Activated T-cell treated with anti-CD3 and anti-CD28 coated beads, Interleukin-2, amount 50 U/mL, for 72 hours (primary cell): ENCODE data around the gene ZNF30. TPM values are rescaled to one million over a fixed set of nuclear protein-coding genes. Genes with fewer than 3 reads are reported as not detected.

Source experiments
- ATAC-seq, 2 donors: fragments of 150-1000 bp; cut with Tn5 transposase; replicated peaks in 1 of 2; 2 replicates each; pipeline ENCODE4 v1.10.0; 2021; ENCODE audit warnings: moderate library complexity in 2 of 2, mild to moderate bottlenecking in 1 of 2
- DNase-seq, 2 donors: peaks; one replicate each; pipeline ENCODE4 v3.0.0; 2021 to 2022; ENCODE audit warnings: mixed read lengths in 1 of 2
- H3K27ac Mint-ChIP-seq: one replicate; pipeline ENCODE4 v1.8.0; 2022; ENCODE audit warnings: mild to moderate bottlenecking, moderate library complexity, mixed read lengths
- H3K27me3 Mint-ChIP-seq: one replicate; pipeline ENCODE4 v1.8.0; 2022; ENCODE audit warnings: low read depth, mixed read lengths
- H3K36me3 Mint-ChIP-seq, 2 donors: one replicate each; pipeline ENCODE4 v1.8.0; 2022; ENCODE audit warnings: mixed read lengths in 2 of 2, mild to moderate bottlenecking in 1 of 2; ENCODE audit not compliant: insufficient read depth in 2 of 2
- H3K4me1 Mint-ChIP-seq: one replicate; pipeline ENCODE4 v1.8.0; 2022; ENCODE audit warnings: low read depth, mixed read lengths
- H3K4me3 Mint-ChIP-seq, 2 donors: one replicate each; pipeline ENCODE4 v1.8.0; 2022; ENCODE audit warnings: mild to moderate bottlenecking in 2 of 2, mixed read lengths in 2 of 2, moderate library complexity in 2 of 2
- H3K9me3 Mint-ChIP-seq, 2 donors: one replicate each; pipeline ENCODE4 v1.8.0; 2022; ENCODE audit warnings: mixed read lengths in 2 of 2
- total RNA-seq, 2 donors: library from RNA; stranded (reverse); gene quantifications; one replicate each; pipeline ENCODE4 v1.2.3, GENCODE V29; 2022

ZNF30 gene
- total RNA-seq, 2 donors from 2014 or later, result 4.6 to 8.5 TPM

DNA sequence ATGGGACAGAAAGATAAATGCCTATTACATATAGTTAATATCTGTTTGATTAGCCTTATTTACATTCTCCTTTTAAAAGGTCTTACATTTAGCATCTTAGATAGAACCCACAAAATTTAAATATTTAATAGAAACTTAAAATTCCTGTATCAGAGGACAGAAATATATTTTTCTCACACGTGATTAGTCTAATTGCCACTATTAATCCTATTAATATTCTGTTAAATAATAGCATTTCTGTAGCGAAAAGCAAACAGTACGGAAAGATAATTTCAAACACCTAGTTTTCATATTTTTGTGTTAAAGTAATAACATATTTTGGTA, 380 bp upstream of the ZNF30 start:
- Mint-ChIP-seq H3K27me3 (no peaks in the 10 kb centered on the region), H3K4me3 (peak overlapping the region in 1 of 2 donors; percentile 97), H3K27ac (no peak overlapping the region), H3K4me1 (peaks cover 19% of the 10 kb centered on the region), H3K36me3 (peaks cover 3 to 9% of the 10 kb centered on the region in 2 donors), H3K9me3 (no peaks in the 10 kb centered on the region)
- DNase-seq (no peak), ATAC-seq (no peak)

DNA sequence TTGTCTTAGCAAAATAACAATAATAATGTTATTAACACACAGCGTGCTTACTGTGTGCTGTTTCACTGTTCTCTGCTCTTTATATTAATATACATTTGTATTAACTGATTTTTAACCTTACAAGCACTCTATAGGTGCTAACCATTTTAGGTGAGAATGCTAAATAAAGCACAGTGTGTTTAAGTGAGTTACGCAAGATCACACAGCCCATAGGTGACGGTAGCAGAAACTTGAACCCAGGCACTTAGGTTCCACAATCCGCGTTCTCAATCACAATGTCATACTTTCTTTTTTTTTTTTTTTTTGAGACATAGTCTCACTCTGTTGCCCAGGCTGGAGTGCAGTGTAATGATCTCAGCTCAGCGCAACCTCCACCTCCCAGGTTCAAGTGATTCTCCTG, 5.8 kb downstream of the ZNF30 start:
- ATAC-seq, result no peak
- H3K36me3 Mint-ChIP-seq, result peaks cover 19 to 32% of the 10 kb centered on the region in 2 donors

DNA sequence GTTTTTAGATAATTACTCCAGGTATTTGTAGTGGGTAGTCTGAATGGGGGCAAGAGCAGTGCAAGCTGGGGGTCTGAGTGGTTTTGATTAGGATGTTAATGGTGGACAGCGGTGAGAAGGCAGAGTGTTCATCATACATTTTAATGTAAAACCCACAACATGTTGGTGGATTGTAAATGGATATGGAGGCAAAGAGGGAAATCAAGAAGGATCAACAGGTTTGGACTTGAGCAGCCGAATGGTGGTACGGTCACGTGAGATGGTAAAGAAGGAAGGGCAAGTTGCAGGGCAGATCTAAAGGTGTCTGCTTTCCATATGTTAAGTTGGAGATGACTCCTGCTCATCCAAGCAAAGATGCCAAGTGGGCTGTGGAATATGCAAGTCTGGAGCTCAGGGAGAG, 9.5 kb downstream of the ZNF30 start:
- Mint-ChIP-seq H3K4me1 (no peaks in the 10 kb centered on the region), H3K27me3 (no peaks in the 10 kb centered on the region), H3K9me3 (peaks cover 3 to 5% of the 10 kb centered on the region in 2 donors), H3K27ac (no peak overlapping the region), H3K4me3 (no peak overlapping the region), H3K36me3 (peaks cover 22 to 44% of the 10 kb centered on the region in 2 donors)
- ATAC-seq (no peak), DNase-seq (no peak)

More for the DNA sequence above, 5.8 kb downstream of the ZNF30 start:
- Mint-ChIP-seq H3K27ac (no peak overlapping the region), H3K4me3 (no peak overlapping the region), H3K27me3 (no peaks in the 10 kb centered on the region), H3K9me3 (peaks cover 0 to 3% of the 10 kb centered on the region in 2 donors), H3K4me1 (peaks cover 5% of the 10 kb centered on the region)
- DNase-seq, result no peak

DNA sequence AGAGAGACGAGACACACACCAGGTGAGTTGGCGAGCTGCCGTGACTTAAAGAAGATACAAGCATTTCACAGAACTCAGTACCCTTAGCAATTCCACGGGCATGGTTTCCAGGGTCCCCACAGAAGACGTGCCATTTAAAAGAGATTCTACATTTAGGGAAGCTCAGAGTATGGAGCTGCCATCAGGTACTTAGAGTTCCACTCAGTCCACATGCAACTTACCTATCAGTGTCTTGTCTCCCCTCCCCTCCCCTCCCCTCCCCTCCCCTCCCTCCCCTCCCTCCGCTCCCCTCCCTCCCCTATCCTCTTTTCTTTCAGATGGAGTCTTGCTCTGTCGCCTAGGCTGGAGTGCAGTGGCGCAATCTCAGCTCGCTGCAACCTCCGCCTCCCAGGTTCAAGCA, 12.2 kb downstream of the ZNF30 start:
- Mint-ChIP-seq H3K36me3 (peaks cover 31 to 61% of the 10 kb centered on the region in 2 donors), H3K4me3 (no peak overlapping the region), H3K27ac (no peak overlapping the region), H3K27me3 (no peaks in the 10 kb centered on the region), H3K9me3 (peaks cover 7 to 12% of the 10 kb centered on the region in 2 donors), H3K4me1 (no peaks in the 10 kb centered on the region)
- DNase-seq (no peak), ATAC-seq (no peak)

DNA sequence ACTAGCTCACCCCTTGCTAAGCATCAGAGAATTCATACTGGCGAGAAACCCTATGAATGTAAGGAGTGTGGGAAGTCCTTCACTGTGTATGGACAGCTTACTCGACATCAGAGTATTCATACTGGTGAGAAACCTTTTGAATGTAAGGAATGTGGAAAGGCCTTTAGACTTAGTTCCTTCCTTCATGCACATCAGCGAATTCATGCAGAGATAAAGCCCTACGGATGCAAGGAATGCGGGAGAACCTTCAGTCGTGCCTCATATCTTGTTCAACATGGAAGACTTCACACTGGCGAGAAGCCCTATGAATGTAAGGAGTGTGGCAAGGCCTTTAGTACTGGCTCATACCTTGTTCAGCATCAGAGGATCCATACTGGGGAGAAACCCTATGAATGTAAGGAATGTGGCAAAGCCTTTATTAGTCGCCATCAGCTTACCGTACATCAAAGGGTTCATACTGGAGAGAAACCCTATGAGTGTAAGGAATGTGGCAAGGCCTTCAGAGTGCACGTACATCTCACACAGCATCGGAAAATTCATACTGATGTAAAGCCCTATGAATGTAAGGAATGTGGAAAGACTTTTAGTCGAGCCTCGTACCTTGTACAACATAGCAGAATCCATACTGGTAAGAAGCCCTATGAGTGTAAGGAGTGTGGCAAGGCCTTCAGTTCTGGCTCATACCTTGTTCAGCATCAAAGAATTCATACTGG, 17.3 kb downstream of the ZNF30 start:
- no peaks in the 10 kb centered on the region for H3K4me1 Mint-ChIP-seq
- no peak for ATAC-seq
- H3K9me3 Mint-ChIP-seq, result peaks cover 17 to 30% of the 10 kb centered on the region in 2 donors
- no peak overlapping the region for H3K4me3 Mint-ChIP-seq
- H3K27ac Mint-ChIP-seq, result no peak overlapping the region
- no peak for DNase-seq
- peaks cover 32 to 61% of the 10 kb centered on the region in 2 donors for H3K36me3 Mint-ChIP-seq
- no peaks in the 10 kb centered on the region for H3K27me3 Mint-ChIP-seq

DNA sequence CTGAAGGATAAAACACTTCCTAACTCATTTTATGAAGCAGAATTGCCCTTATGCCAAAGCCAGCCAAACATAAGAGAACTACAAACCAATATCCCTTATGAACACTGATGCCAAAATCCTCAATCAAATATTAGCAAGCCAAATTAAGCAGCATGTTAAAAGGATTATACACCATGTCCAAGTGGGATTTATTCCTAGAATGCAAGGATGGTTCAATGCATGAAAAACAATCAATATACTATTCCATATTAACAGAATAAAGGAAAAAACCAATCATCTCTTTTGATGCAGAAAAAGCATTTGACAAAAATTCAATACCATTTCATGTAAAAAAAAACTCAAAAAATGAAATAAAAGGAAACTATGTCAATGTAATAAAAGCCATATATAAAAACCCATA, 26.4 kb downstream of the ZNF30 start:
- Mint-ChIP-seq H3K27ac (no peak overlapping the region), H3K36me3 (peaks cover 39 to 74% of the 10 kb centered on the region in 2 donors), H3K4me3 (no peak overlapping the region), H3K27me3 (no peaks in the 10 kb centered on the region), H3K9me3 (peaks cover 28 to 33% of the 10 kb centered on the region in 2 donors), H3K4me1 (no peaks in the 10 kb centered on the region)
- no peak for DNase-seq
- no peak for ATAC-seq

DNA sequence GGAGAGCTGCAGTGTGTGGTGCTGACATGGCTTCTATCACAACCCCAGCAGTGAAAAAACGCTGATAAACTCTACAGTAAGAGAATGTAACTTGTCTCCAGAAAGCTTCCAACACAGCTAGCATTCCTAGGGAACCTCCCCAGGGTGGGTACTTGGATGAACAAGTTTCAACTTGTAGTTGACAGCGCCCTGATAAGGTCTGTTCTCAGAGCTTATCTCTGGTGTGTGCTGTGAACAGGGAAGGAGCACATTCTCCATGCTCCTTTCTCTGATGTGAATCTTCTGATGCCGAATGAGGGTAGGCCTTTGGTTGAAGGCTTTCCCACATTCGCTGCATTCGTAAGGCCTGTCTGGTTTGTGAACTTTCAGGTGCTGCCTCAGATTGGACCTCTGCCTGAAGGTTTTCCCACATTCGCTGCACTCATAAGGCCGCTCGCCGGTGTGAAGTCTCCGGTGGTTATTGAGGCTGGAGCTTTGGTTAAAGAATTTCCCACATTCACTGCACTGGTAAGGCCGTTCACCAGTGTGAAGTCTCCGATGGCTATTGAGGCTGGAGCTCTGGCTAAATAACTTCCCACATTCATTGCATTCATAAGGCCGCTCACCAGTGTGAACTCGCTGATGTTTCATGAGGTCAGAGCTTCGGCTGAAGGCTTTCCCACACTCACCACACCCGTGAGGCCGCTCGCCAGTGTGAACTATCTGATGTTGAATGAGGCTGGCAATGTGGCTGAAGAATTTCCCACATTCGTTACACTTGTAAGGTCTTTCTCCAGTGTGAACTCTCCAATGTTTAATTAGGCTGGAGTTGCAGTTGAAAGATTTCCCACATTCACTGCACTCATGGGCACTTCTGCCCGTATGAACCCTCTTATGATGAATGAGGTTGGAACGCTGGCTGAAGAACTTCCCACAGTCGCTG, 31.4 kb downstream of the ZNF30 start:
- Mint-ChIP-seq H3K36me3 (peaks cover 64 to 85% of the 10 kb centered on the region in 2 donors), H3K4me3 (no peak overlapping the region), H3K9me3 (peaks cover 30 to 44% of the 10 kb centered on the region in 2 donors), H3K4me1 (peaks cover 21% of the 10 kb centered on the region), H3K27me3 (no peaks in the 10 kb centered on the region), H3K27ac (no peak overlapping the region)
- ATAC-seq (no peak), DNase-seq (no peak)

DNA sequence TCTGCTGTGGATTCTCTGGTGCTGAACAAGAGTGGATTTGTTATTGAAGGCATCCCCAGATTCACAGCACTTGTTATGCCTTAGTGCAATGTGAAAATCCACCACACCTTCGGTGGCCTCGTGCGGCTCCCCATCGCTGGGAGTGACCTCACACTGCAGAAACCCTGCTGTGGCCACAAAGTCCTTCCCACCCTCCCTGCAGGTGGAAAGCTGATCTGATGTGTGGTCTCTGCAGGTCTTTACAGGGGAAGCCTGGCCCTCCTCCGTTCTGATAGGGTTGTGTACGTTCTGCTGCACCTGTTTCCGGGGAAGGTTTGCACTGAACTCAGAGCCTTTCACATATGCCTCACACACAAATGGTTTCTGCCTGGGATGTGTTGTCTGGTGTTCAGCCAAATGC, 32.3 kb downstream of the ZNF30 start:
- Mint-ChIP-seq H3K27ac (no peak overlapping the region), H3K4me3 (no peak overlapping the region), H3K4me1 (peaks cover 25% of the 10 kb centered on the region), H3K9me3 (peaks cover 29 to 44% of the 10 kb centered on the region in 2 donors), H3K36me3 (peaks cover 66 to 80% of the 10 kb centered on the region in 2 donors), H3K27me3 (no peaks in the 10 kb centered on the region)
- DNase-seq (no peak), ATAC-seq (no peak)

DNA sequence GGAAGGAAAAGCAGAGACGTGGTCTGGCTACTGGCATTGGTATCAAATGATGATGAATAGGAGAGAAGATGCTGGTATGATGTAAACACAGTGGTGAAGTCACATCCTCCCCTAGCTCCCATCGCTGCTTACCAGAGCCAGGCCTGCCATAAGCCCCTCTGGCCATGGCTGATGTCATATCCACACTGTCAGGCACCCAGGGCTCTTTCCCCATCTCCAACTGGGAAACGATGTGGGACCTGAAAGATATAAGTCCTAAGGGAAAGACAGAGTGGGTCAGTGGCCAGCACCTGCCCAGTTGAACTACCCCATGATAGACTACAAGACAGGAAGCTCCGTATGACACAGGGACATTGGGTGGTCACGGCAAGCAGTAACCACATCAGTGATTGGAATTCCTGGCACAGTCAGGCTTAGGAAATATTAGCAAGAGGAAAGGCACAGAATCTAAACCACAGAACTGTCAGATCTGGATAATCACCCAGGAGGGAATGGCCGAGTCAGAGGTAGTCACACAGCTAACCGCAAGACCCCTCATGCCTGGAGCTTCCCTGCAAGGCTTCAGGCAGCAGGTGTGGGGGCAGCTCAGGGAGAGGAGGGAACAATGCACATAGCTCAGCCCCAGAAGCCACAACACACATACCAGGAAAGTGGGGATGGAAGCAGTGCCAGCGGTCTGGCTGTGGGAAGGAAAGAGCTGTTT, 33.6 kb downstream of the ZNF30 start:
- Mint-ChIP-seq H3K36me3 (peaks cover 62 to 70% of the 10 kb centered on the region in 2 donors), H3K9me3 (peaks cover 25 to 40% of the 10 kb centered on the region in 2 donors), H3K27ac (no peak overlapping the region), H3K4me1 (peaks cover 25% of the 10 kb centered on the region), H3K27me3 (no peaks in the 10 kb centered on the region), H3K4me3 (peak overlapping the region in 1 of 2 donors; percentile 40)
- no peak for DNase-seq
- no peak for ATAC-seq

DNA sequence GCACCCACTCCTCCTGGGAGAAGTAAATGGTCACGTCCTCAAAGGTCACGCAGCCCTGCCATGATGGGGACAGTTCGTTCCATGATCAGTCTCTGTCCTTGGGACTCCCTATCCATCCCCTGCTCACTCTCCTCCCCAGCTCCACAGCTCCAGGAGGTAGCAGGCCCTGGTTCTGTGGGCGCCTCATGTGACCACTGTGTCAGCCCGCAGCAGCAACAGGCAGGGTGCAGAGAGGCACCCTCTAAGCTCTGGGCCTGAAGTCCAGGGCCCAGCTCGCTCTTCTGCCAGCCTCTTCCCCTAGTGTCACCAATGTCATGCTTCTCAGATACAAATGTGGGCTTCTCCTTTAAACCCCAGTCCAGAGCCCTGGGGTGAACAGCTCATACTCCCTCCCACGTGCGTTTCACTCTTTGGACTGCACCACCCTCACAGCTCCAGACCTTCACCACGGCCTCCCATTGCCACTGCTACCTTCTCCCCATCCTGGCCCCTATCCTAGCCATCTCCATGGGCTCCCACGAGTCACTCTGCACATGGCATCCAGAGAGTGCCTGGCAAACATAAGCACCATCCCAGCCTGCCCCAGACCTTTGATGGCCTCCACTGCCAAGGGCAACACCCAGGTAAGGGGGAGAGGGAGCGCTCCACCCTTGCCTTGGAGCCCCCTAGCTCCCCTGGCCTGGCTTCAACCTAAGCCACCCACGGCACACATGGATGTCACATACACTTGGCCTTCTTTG, 34.4 kb downstream of the ZNF30 start:
- DNase-seq (no peak), ATAC-seq (no peak)
- Mint-ChIP-seq H3K9me3 (peaks cover 24 to 38% of the 10 kb centered on the region in 2 donors), H3K27ac (no peak overlapping the region), H3K4me1 (peaks cover 25% of the 10 kb centered on the region), H3K36me3 (peaks cover 62 to 67% of the 10 kb centered on the region in 2 donors), H3K4me3 (peak overlapping the region in 1 of 2 donors; percentile 98), H3K27me3 (no peaks in the 10 kb centered on the region)

DNA sequence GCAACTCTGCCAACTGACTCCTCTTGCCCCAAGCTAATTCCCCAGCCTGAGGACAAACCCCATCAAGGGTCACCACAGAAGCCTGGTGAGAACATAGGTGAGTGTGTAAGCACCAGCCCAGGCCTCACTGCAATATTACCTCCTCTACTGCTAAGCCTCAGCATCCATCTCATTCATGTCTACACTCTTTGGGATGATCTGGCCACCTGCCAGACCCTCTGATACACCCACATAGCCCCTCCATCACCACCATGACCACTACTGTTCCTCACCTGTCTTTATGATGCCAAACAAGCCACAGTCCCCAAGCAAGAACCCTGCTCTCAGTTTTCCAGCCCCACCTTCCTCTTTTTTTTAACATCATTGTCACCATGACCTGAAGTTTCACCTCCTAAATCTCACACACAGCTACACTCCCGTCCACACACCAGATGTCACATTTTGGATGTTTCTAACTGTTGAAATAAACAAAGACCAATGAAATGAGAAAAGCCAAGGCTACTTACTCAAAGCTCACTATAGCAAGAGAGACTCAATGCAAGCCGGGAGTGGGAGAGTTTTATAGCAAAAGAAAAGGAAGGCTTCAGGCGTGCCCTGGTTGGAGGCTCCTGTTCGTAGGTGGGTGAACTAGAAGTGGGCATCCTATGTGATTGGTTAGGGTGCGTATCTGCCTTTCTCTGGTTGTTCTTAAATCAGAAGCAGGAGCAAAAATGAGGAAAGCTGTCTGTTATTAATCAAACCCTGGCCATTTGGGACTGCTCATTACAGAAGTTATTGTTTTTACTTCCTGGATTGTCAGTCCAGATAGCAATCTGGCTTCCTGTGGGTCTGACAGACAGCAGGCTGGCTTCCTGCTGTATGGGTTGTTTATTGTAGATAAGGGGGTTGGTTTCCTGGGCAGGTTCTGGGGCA, 35.3 kb downstream of the ZNF30 start:
- no peak for ATAC-seq
- Mint-ChIP-seq H3K4me1 (peaks cover 25% of the 10 kb centered on the region), H3K4me3 (peak overlapping the region; percentile 98), H3K27me3 (no peaks in the 10 kb centered on the region), H3K27ac (peak overlapping the region; percentile 21), H3K9me3 (peaks cover 20 to 37% of the 10 kb centered on the region in 2 donors), H3K36me3 (peaks cover 61% of the 10 kb centered on the region in 2 donors)
- DNase-seq, result no peak
